ENCODE measurements around the gene ATP8B1.

GRCh38 chr18:57749604-57749970, 53.5 kb downstream of the ATP8B1 start:
- TF ChIP-seq NFIC (IDR thresholded peaks at IDR 0.05) (no peak), MAX (IDR thresholded peaks at IDR 0.05) (no peak), YY1 (IDR thresholded peaks at IDR 0.05; ENCODE audit: low read depth) (no peak), RAD21 (IDR thresholded peaks at IDR 0.05; ENCODE audit: low read depth) (no peak), EP300 (IDR thresholded peaks at IDR 0.05; ENCODE audit: borderline replicate concordance) (no peak), REST (IDR thresholded peaks at IDR 0.05; ENCODE audit: low read depth) (no peak), TCF12 (IDR thresholded peaks at IDR 0.05; ENCODE audit: low read depth) (no peak), CEBPB (IDR thresholded peaks at IDR 0.05) (no peak), TEAD4 (IDR thresholded peaks at IDR 0.05) (no peak), CREB1 (IDR thresholded peaks at IDR 0.05; ENCODE audit: low read depth) (no peak), TAF1 (IDR thresholded peaks at IDR 0.05; ENCODE audit: low read depth) (no peak)

All from Ishikawa (cell line).